HepG2 (cell line): ENCODE data around the gene ITGB2. TPM values are rescaled to one million over a fixed set of nuclear protein-coding genes. Genes with fewer than 3 reads are reported as not detected.

ENCODE experiments used
- ADNP ChIP-seq: sonication (generic); formaldehyde crosslinking; IDR thresholded peaks from 2 replicates; pipeline ENCODE4 v1.4.0; 2020; ENCODE audit warnings: missing genetic modification reagents
- ARHGAP35 ChIP-seq: sonication (generic); formaldehyde crosslinking; IDR thresholded peaks from 2 replicates; pipeline ENCODE4 v1.9.0; 2022; ENCODE audit warnings: mild to moderate bottlenecking, inconsistent platforms, moderate library complexity, missing genetic modification reagents, borderline replicate concordance
- DR1 ChIP-seq: sonication (generic); formaldehyde crosslinking; IDR thresholded peaks from 2 replicates; pipeline ENCODE4 v1.8.0; 2021; ENCODE audit warnings: mild to moderate bottlenecking, missing genetic modification reagents, inconsistent platforms
- ELF4 ChIP-seq: sonication (generic); formaldehyde crosslinking; IDR thresholded peaks from 2 replicates; pipeline ENCODE4 v1.5.0; 2020; ENCODE audit warnings: missing genetic modification reagents, mild to moderate bottlenecking, moderate library complexity, borderline replicate concordance
- GZF1 ChIP-seq: sonication (generic); formaldehyde crosslinking; IDR thresholded peaks from 2 replicates; pipeline ENCODE4 v1.5.1; 2020; ENCODE audit warnings: mild to moderate bottlenecking, missing genetic modification reagents
- HCFC1 ChIP-seq: fragments of 150-350 bp; IDR thresholded peaks from 2 replicates; pipeline ENCODE4 v1.6.1; 2014; ENCODE audit warnings: low read depth, low read length
- JUN ChIP-seq: sonication (generic); formaldehyde crosslinking; IDR thresholded peaks from 2 replicates; pipeline ENCODE4 v1.4.0; 2020; ENCODE audit warnings: mild to moderate bottlenecking, missing genetic modification reagents
- MATR3 ChIP-seq: sonication (generic); formaldehyde crosslinking; IDR thresholded peaks from 2 replicates; pipeline ENCODE4 v1.4.0; 2020; ENCODE audit warnings: missing genetic modification reagents
- MIER2 ChIP-seq: IDR thresholded peaks from 2 replicates; pipeline ENCODE4 v1.6.1; 2016; ENCODE audit warnings: missing biosample characterization, missing genetic modification reagents
- MYNN ChIP-seq: sonication (generic); formaldehyde crosslinking; IDR thresholded peaks from 2 replicates; pipeline ENCODE4 v1.4.0; 2020; ENCODE audit warnings: mild to moderate bottlenecking, low read depth, missing genetic modification reagents
- MZF1 ChIP-seq: sonication (generic); formaldehyde crosslinking; IDR thresholded peaks from 2 replicates; pipeline ENCODE4 v1.8.1; 2023; ENCODE audit warnings: mild to moderate bottlenecking, missing genetic modification reagents, borderline replicate concordance
- NCOA1 ChIP-seq: sonication (generic); formaldehyde crosslinking; IDR thresholded peaks from 2 replicates; pipeline ENCODE4 v1.9.0; 2021; ENCODE audit warnings: missing genetic modification reagents
- NFRKB ChIP-seq: fragments of 450-650 bp; IDR thresholded peaks from 2 replicates; pipeline ENCODE4 v1.6.1; 2017
- REPIN1 ChIP-seq: sonication (generic); formaldehyde crosslinking; IDR thresholded peaks from 2 replicates; pipeline ENCODE4 v1.8.0; 2022; ENCODE audit warnings: missing genetic modification reagents, low read depth, mild to moderate bottlenecking, borderline replicate concordance
- REXO4 ChIP-seq: sonication (generic); formaldehyde crosslinking; IDR thresholded peaks from 2 replicates; pipeline ENCODE4 v1.8.0; 2022; ENCODE audit warnings: missing genetic modification reagents, mild to moderate bottlenecking, borderline replicate concordance
- SATB2 ChIP-seq: sonication (generic); formaldehyde crosslinking; IDR thresholded peaks from 2 replicates; pipeline ENCODE4 v1.5.0; 2020; ENCODE audit warnings: missing genetic modification reagents
- SMAD9 ChIP-seq: sonication (generic); formaldehyde crosslinking; IDR thresholded peaks from 2 replicates; pipeline ENCODE4 v1.5.1; 2020; ENCODE audit warnings: mild to moderate bottlenecking, missing genetic modification reagents
- TAF1 ChIP-seq: sonication (generic); formaldehyde crosslinking; IDR thresholded peaks from 2 replicates; pipeline ENCODE4 v1.4.0; 2020; ENCODE audit warnings: missing genetic modification reagents
- TCF7L2 ChIP-seq: IDR thresholded peaks from 2 replicates; pipeline ENCODE4 v1.6.1; 2011; ENCODE audit warnings: mild to moderate bottlenecking, low read depth, low read length, moderate library complexity
- ZEB1 ChIP-seq: IDR thresholded peaks from 2 replicates; pipeline ENCODE4 v1.6.1; 2012; ENCODE audit warnings: mild to moderate bottlenecking, low read depth, inconsistent platforms; ENCODE audit not compliant: insufficient replicate concordance
- ZNF160 ChIP-seq: sonication (generic); formaldehyde crosslinking; IDR thresholded peaks from 2 replicates; pipeline ENCODE4 v1.8.0; 2022; ENCODE audit warnings: mild to moderate bottlenecking, inconsistent platforms, missing genetic modification reagents
- ZNF253 ChIP-seq: sonication (generic); formaldehyde crosslinking; IDR thresholded peaks from 2 replicates; pipeline ENCODE4 v1.8.0; 2022; ENCODE audit warnings: mild to moderate bottlenecking, missing genetic modification reagents, borderline replicate concordance
- ZNF256 ChIP-seq: sonication (generic); formaldehyde crosslinking; conservative IDR thresholded peaks from 2 replicates; pipeline ENCODE4 v1.4.0; 2020; ENCODE audit warnings: missing genetic modification reagents
- ZNF34 ChIP-seq: sonication (generic); formaldehyde crosslinking; IDR thresholded peaks from 2 replicates; pipeline ENCODE4 v1.4.0; 2020; ENCODE audit warnings: mild to moderate bottlenecking, missing genetic modification reagents, borderline replicate concordance
- ZNF558 ChIP-seq: sonication (generic); formaldehyde crosslinking; IDR thresholded peaks from 2 replicates; pipeline ENCODE4 v1.9.0; 2022; ENCODE audit warnings: mild to moderate bottlenecking, missing genetic modification reagents, borderline replicate concordance
- ZNF598 ChIP-seq: sonication (generic); formaldehyde crosslinking; IDR thresholded peaks from 2 replicates; pipeline ENCODE4 v1.5.1; 2020; ENCODE audit warnings: mild to moderate bottlenecking, missing genetic modification reagents, borderline replicate concordance
- ZNF703 ChIP-seq: sonication (generic); formaldehyde crosslinking; IDR thresholded peaks from 2 replicates; pipeline ENCODE4 v1.5.1; 2020; ENCODE audit warnings: missing genetic modification reagents, mild to moderate bottlenecking, moderate library complexity, borderline replicate concordance
- ZNF746 ChIP-seq: sonication (generic); formaldehyde crosslinking; IDR thresholded peaks from 2 replicates; pipeline ENCODE4 v1.8.0; 2022; ENCODE audit warnings: mild to moderate bottlenecking, missing genetic modification reagents
- ZNF772 ChIP-seq: sonication (generic); formaldehyde crosslinking; IDR thresholded peaks from 2 replicates; pipeline ENCODE4 v1.5.0; 2020; ENCODE audit warnings: mild to moderate bottlenecking, missing genetic modification reagents
- ZSCAN30 ChIP-seq: sonication (generic); formaldehyde crosslinking; IDR thresholded peaks from 2 replicates; pipeline ENCODE4 v1.5.0; 2020; ENCODE audit warnings: mild to moderate bottlenecking, missing genetic modification reagents
- polyA plus RNA-seq, 8 experiments: library from polyadenylated mRNA; depleted of rRNA in 3 of 8; stranded (reverse) in 7 of 8; unstranded in 1 of 8; fragments of >200 nt; fragmentation: Illumina TruSeq in 4 of 8; extraction: Trizol in 4 of 8; gene quantifications; 2 replicates each; pipeline versions ENCODE4 v1.2.1 to v1.2.3, GENCODE V29; 2011 to 2016; ENCODE audit warnings: low read depth in 4 of 8, missing spikeins in 1 of 8, mixed read lengths in 1 of 8; ENCODE audit not compliant: insufficient read depth in 1 of 8
- total RNA-seq, 5 experiments: library from RNA; depleted of rRNA; stranded (reverse); fragments of >200 nt; fragmentation: Illumina TruSeq; extraction: Trizol; gene quantifications; 2 replicates each; pipeline ENCODE4 v1.2.3, GENCODE V29; 2016; ENCODE audit warnings: low read depth in 1 of 5
- TF ChIP-seq, protein P1 (sequence below): sonication (generic); formaldehyde crosslinking; IDR thresholded peaks from 2 replicates; pipeline ENCODE4 v1.4.0; 2020; ENCODE audit warnings: mild to moderate bottlenecking, missing genetic modification reagents

ITGB2 gene
- total and polyA plus RNA-seq, 2 of the 13 experiments (the other 11 are each of a cell fraction or from before 2014, with no cell fraction given) = 4.2 to 18.0 TPM

- TF ChIP-seq NFRKB (no peak), MIER2 (CRISPR knock-in tag) (no peak), GZF1 (CRISPR knock-in tag) (no peak), ZNF256 (CRISPR knock-in tag) (no peak), MZF1 (CRISPR knock-in tag) (no peak), JUN (peak; percentile 82), ADNP (CRISPR knock-in tag) (no peak), ZEB1 (no peak), ZNF598 (CRISPR knock-in tag) (no peak), MATR3 (CRISPR knock-in tag) (no peak), ZNF703 (no peak), REPIN1 (CRISPR knock-in tag) (no peak), ZNF772 (CRISPR knock-in tag) (no peak), ZNF160 (CRISPR knock-in tag) (no peak), ZNF253 (no peak), ARHGAP35 (CRISPR knock-in tag) (no peak), NCOA1 (CRISPR knock-in tag) (no peak), SATB2 (no peak), ZNF746 (CRISPR knock-in tag) (0 out of 2 replicates have a peak, but pooled peaks have one; percentile 36), TAF1 (CRISPR knock-in tag) (no peak), ELF4 (CRISPR knock-in tag) (peak; percentile 40; the same call in 1 of the 2 replicates), ZNF558 (CRISPR knock-in tag) (no peak), DR1 (no peak), SMAD9 (CRISPR knock-in tag) (no peak), ZSCAN30 (CRISPR knock-in tag) (no peak), TCF7L2 (no peak), REXO4 (CRISPR knock-in tag) (no peak), HCFC1 (no peak), MYNN (CRISPR knock-in tag) (no peak), ZNF34 (peak; percentile 59; the same call in 1 of the 2 replicates)
- TF ChIP-seq, protein P1, sequence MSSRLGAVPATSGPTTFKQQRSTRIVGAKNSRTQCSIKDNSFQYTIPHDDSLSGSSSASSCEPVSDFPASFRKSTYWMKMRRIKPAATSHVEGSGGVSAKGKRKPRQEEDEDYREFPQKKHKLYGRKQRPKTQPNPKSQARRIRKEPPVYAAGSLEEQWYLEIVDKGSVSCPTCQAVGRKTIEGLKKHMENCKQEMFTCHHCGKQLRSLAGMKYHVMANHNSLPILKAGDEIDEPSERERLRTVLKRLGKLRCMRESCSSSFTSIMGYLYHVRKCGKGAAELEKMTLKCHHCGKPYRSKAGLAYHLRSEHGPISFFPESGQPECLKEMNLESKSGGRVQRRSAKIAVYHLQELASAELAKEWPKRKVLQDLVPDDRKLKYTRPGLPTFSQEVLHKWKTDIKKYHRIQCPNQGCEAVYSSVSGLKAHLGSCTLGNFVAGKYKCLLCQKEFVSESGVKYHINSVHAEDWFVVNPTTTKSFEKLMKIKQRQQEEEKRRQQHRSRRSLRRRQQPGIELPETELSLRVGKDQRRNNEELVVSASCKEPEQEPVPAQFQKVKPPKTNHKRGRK = no peak
These were observed 50.6 kb downstream of the ITGB2 start (continued) for GRCh38 chr21:44869781-44870747.
